ENCODE measurements around the gene FGD2. TPM values are rescaled to one million over a fixed set of nuclear protein-coding genes. Genes with fewer than 3 reads are reported as not detected.

FGD2 gene
- polyA plus RNA-seq, 1 experiment: not detected

GRCh38 chr6:37025621-37026466 is 20.4 kb downstream of the FGD2 start:
- TF ChIP-seq CTCF (IDR thresholded peaks at IDR 0.05; ENCODE audit: low read depth, low read length): no peak
- DNase-seq (ENCODE audit: low read depth, low spot score): no peak
- ChIA-PET CTCF (interaction anchor here (0.7 to 16.0 kb wide), 4 partner anchors 7 to 260 kb away, joined by 3 to 597 read pairs (median 14); partner anchors contain the start of gene PIM1), POLR2A (no interaction called here)
- no peak overlapping the region for H3K27ac ChIP-seq (ENCODE audit: low read depth, low read length)
- no peaks in the 10 kb centered on the region for H3K9me3 ChIP-seq (ENCODE audit: control insufficient read depth, insufficient read depth, low read length)
- no peak overlapping the region for H3K4me3 ChIP-seq (ENCODE audit: low read depth, low read length)
- H3K27me3 ChIP-seq (ENCODE audit: control insufficient read depth, insufficient read depth, low read length): peaks cover 3% of the 10 kb centered on the region

GRCh38 chr6:37027036-37027720 is 21.7 kb downstream of the FGD2 start:
- no peak for TF ChIP-seq CTCF (IDR thresholded peaks at IDR 0.05; ENCODE audit: low read depth, low read length)
- ChIA-PET CTCF (interaction anchor here (1.4 to 16.0 kb wide), 7 partner anchors 11 to 181 kb away, joined by 3 to 597 read pairs (median 10); partner anchors contain the start of gene PIM1), POLR2A (no interaction called here)
- H3K27ac ChIP-seq (ENCODE audit: low read depth, low read length): no peak overlapping the region
- H3K9me3 ChIP-seq (ENCODE audit: control insufficient read depth, insufficient read depth, low read length): no peaks in the 10 kb centered on the region
- peaks cover 3% of the 10 kb centered on the region for H3K27me3 ChIP-seq (ENCODE audit: control insufficient read depth, insufficient read depth, low read length)
- H3K4me3 ChIP-seq (ENCODE audit: low read depth, low read length): no peak overlapping the region
- no peak for DNase-seq (ENCODE audit: low read depth, low spot score)

DNA sequence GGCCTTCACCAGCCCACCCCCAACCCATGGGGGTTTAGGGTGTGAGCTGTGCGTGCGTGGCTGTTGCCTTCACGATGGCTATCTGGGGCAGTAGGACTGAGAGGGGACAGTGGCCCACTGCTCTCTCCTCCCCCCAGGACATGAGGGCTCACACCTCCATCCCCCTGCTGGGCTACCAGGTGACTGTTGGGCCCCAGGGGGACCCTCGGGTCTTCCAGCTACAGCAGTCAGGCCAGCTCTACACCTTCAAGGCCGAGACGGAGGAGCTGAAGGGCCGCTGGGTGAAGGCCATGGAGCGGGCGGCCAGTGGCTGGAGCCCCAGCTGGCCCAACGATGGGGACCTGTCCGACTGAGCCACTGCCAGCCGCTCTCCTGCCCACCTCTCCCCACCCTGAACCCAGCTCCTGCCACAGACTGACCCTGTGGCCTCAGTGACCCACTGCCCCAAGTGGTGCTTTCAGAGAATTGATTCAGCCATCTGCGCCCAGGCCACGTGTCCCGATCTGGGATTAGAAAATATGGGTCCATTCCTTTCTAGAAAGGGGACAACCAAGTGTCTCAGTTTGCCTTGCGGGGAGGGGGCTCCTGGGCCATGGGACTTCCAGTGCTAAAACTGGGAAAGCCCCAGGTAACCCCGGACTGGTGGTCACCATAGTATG is 22.5 kb downstream of the FGD2 start:
- TF ChIP-seq CTCF (IDR thresholded peaks at IDR 0.05; ENCODE audit: low read depth, low read length): no peak
- H3K9me3 ChIP-seq (ENCODE audit: control insufficient read depth, insufficient read depth, low read length): no peaks in the 10 kb centered on the region
- no peak for DNase-seq (ENCODE audit: low read depth, low spot score)
- no peak overlapping the region for H3K27ac ChIP-seq (ENCODE audit: low read depth, low read length)
- peaks cover 3% of the 10 kb centered on the region for H3K27me3 ChIP-seq (ENCODE audit: control insufficient read depth, insufficient read depth, low read length)
- CTCF ChIA-PET: interaction anchor here (0.5 to 16.0 kb wide), 13 partner anchors 8 to 267 kb away, joined by 3 to 597 read pairs (median 8); partner anchors contain the start of gene PIM1
- POLR2A ChIA-PET: no interaction called here
- H3K4me3 ChIP-seq (ENCODE audit: low read depth, low read length): no peak overlapping the region

DNA sequence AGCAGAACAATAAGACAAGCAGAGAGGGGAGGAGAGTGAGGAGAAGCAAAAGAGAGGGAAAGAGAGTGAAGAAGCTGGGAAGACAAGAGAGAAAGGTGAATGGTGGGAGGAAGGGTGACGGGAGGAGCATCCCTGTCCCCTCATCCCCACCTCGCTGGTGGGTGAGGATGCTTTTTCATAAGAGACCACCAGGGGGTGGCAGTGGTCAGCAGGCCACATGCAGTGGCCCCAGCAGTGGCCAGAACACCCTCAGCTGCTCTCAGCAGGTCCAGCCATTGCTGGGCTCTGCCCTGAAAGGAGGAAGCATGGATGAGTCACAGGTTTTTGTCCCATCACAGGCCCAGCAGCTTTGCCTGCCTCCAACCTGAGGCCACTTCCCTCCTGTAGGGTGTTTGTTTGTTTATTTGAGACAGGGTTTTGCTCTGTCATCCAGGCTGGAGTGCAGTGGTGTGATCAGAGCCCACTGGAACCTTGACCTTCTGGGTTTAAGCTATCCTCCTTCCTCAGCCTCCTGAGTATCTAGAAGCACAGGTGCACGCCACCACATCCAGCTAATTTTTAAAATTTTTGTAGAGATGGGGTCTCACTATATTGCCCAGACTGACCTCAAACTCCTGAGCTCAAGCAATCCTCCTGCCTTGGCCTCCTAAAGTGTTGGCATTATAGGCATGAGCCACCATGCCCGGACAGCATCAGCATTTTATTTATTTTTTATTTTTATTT is 24.0 kb downstream of the FGD2 start:
- TF ChIP-seq CTCF (IDR thresholded peaks at IDR 0.05; ENCODE audit: low read depth, low read length): peak; percentile 79
- Histone ChIP-seq H3K27ac (ENCODE audit: low read depth, low read length) (no peak overlapping the region), H3K4me3 (ENCODE audit: low read depth, low read length) (no peak overlapping the region), H3K9me3 (ENCODE audit: control insufficient read depth, insufficient read depth, low read length) (no peaks in the 10 kb centered on the region), H3K27me3 (ENCODE audit: control insufficient read depth, insufficient read depth, low read length) (peaks cover 3% of the 10 kb centered on the region)
- ChIA-PET POLR2A (interaction anchor here (0.6 to 1.0 kb wide), 3 partner anchors 22 to 170 kb away, joined by 3 read pairs; no protein-coding TSS in a partner anchor), CTCF (interaction anchor here (0.6 to 16.0 kb wide), 16 partner anchors 9 to 265 kb away, joined by 3 to 597 read pairs (median 6); partner anchors contain the start of gene PIM1)
- DNase-seq (ENCODE audit: low read depth, low spot score): peak; percentile 69

Measured in AG04450 (cell line).